Stimulated activated naive B cell treated with anti-CD40 and anti-IgM and Interleukin-4, amounts not matched to agents 10 μg/mL and 1 μg/mL and 100 μg/mL, for 72 hours (primary cell): Measurements from ENCODE around the gene TMEM183A.

ENCODE experiments used
- ATAC-seq, 2 donors: fragments of 150-1000 bp; cut with Tn5 transposase; replicated peaks; 2 replicates each; pipeline ENCODE4 v1.10.0; 2021; ENCODE audit warnings: moderate library complexity in 1 of 2
- DNase-seq: peaks from one replicate; pipeline ENCODE4 v3.0.0; 2021
- H3K27ac Mint-ChIP-seq: one replicate; pipeline ENCODE4 v1.8.0; 2022; ENCODE audit warnings: mild to moderate bottlenecking, mixed read lengths
- H3K27me3 Mint-ChIP-seq, 2 donors: one replicate each; pipeline ENCODE4 v1.8.0; 2022; ENCODE audit warnings: mixed read lengths in 2 of 2
- H3K36me3 Mint-ChIP-seq, 2 donors: one replicate each; pipeline ENCODE4 v1.8.0; 2022; ENCODE audit warnings: mixed read lengths in 2 of 2, mild to moderate bottlenecking in 1 of 2
- H3K4me1 Mint-ChIP-seq, 2 donors: one replicate each; pipeline ENCODE4 v1.8.0; 2022; ENCODE audit warnings: mixed read lengths in 2 of 2, mild to moderate bottlenecking in 1 of 2
- H3K4me3 Mint-ChIP-seq, 2 donors: one replicate each; pipeline ENCODE4 v1.8.0; 2022; ENCODE audit warnings: mild to moderate bottlenecking in 2 of 2, mixed read lengths in 2 of 2, moderate library complexity in 1 of 2
- H3K9me3 Mint-ChIP-seq, 2 donors: one replicate each; pipeline ENCODE4 v1.8.0; 2022; ENCODE audit warnings: mixed read lengths in 2 of 2, mild to moderate bottlenecking in 1 of 2

TMEM183A gene

DNA sequence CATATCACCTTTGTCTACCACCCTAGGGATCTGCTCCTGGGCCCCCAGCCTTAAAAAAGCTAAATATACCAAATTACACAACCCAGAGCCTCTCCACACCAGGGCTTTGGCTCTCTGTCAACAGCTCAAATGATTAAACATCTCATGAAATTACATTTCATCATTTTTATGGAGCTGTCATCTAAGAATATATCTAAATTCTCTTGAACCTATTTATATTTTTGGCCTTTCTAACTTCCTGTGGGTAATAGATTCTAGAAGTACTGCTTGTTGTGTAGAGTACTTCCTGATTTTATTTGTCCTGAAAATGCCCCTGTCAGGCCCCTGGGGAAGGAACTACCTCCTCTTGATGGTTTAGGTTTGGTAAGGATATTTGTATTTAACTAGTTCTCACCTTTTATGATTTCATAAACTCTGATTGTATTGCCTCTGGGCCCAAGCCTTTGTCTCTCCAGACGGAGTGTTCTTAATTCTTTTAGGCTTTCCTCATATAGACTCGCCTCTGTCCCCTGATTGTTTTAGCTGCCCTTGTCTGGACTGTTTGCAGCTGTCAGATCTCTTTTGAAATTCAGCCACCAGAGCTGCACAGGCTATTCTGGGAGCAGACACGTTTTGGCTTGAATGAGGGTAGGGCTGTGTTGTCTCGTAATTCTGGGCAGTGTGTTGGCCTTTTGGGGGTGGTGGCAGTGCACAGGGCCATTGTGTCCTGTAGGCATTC is 62.0 kb downstream of the TMEM183A start:
- no peaks in the 10 kb centered on the region for H3K9me3 Mint-ChIP-seq
- peaks cover 19 to 23% of the 10 kb centered on the region in 2 donors for H3K27me3 Mint-ChIP-seq
- DNase-seq (no peak), ATAC-seq (peak; percentile 75 to 87)
- peak overlapping the region; percentile 26 to 71 for H3K4me3 Mint-ChIP-seq
- H3K4me1 Mint-ChIP-seq = peaks cover 14 to 26% of the 10 kb centered on the region in 2 donors
- peak overlapping the region; percentile 90 for H3K27ac Mint-ChIP-seq
- no peaks in the 10 kb centered on the region for H3K36me3 Mint-ChIP-seq

DNA sequence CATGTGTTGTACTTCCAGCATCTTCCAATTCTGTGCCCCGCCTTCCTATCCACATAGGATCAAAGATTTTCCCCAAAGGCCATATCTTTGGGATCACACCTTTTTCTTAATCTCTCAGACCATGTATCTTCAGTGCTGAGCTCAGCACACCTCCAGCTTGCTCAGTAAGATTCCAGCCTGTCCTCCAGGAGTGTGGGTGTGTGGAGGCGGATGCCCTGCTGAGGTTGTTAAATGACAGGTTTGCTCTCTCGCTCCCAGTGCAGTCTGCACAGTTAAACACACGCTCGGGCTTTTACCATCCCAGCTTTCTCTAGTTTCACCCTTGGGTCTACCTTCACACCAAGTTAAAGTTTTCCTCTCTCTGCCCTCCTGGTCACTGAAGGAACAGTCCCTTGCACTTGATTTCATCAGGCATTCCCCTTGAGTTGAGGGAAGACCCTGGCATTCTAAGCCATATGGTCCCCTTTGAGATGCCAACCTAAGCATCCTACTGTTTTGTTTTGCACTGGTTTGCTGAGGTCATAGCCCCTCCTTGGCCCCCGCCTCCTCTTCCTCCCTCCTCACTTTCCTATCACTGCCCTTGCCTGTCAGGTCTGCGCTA is 64.9 kb downstream of the TMEM183A start:
- Mint-ChIP-seq H3K4me1 (peaks cover 22 to 33% of the 10 kb centered on the region in 2 donors), H3K4me3 (no peak overlapping the region), H3K9me3 (no peaks in the 10 kb centered on the region), H3K36me3 (no peaks in the 10 kb centered on the region), H3K27me3 (peaks cover 36 to 44% of the 10 kb centered on the region in 2 donors), H3K27ac (no peak overlapping the region)
- no peak for DNase-seq
- ATAC-seq = no peak

DNA sequence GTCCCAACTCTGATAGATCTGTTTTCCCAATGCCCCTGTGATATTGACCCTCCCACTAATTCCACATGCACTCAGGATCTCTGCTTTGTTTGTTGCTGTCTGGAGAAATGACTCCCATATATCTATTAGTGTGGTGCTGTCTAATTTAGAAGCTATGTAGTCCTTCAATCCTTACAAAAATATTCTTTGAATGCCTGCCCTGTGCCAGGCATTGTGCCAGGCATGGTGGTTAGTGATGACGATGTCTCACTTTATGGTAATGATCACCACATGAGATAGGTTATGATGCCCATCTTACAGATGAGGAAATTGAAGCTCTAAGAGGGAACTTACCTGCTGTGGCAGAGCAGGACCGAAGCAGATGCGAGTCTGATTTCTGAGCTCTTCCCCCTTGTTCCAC is 65.7 kb downstream of the TMEM183A start:
- Mint-ChIP-seq H3K4me3 (no peak overlapping the region), H3K4me1 (peaks cover 21 to 28% of the 10 kb centered on the region in 2 donors), H3K27ac (peak overlapping the region; percentile 73), H3K36me3 (no peaks in the 10 kb centered on the region), H3K27me3 (peaks cover 35 to 47% of the 10 kb centered on the region in 2 donors), H3K9me3 (no peaks in the 10 kb centered on the region)
- DNase-seq = no peak
- ATAC-seq = no peak

DNA sequence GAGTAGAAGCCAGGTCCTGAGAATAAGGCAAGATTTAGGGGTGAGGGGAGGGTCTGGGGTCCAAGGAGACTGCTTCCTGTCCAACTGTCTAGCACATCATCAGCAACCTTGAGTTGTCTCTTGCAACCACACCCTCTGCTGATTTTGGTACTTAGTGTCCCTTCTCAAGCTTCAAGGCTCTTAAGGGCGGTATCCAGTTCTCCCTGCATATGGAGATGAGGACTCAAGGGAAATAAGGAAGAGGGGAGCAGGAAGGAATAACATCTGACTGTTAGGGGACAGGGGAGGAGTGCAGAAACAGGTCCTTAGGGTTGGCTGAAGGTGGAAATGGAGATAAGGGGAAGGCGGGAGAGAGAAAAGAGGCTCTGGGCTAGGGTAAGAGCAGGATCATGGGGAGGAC is 66.3 kb downstream of the TMEM183A start:
- Mint-ChIP-seq H3K27ac (no peak overlapping the region), H3K36me3 (no peaks in the 10 kb centered on the region), H3K4me1 (peaks cover 19 to 24% of the 10 kb centered on the region in 2 donors), H3K9me3 (no peaks in the 10 kb centered on the region), H3K27me3 (peaks cover 35 to 51% of the 10 kb centered on the region in 2 donors), H3K4me3 (no peak overlapping the region)
- no peak for DNase-seq
- ATAC-seq = no peak
